HG03060 (cell line): ENCODE measurements around the gene SULT1C3.

Experiments
- ATAC-seq: cut with Tn5 transposase; IDR thresholded peaks from one replicate; pipeline ENCODE4 v1.9.1; 2021; ENCODE audit warnings: low read depth, moderate number of reproducible peaks; ENCODE audit not compliant: unreplicated experiment

The SULT1C3 gene

DNA sequence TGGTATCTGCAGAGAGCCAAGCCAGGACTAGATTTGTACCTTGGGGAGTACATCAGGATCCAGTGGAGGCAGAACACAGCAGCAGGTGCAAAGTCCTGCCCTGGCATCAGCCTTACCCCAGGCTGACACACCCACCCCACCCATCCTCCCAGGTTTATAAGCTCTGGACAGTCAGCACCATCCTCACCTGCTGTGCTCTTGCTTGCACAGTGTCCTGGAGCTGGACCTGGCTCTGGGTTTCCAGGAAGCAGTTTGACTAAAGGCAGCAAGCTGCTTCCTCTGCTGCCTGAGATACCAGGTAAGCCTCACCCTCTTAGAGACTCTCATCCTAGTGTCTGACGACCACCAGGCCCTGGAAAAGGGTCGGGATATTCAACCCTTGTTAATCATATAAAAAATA, at the start of gene SULT1C3:
TSS of gene SULT1C3 (plus strand) at position 183 of the 400 bp plus-strand sequence. CDS start 7,227 bp downstream, outside the sequence.
- ATAC-seq = no peak

DNA sequence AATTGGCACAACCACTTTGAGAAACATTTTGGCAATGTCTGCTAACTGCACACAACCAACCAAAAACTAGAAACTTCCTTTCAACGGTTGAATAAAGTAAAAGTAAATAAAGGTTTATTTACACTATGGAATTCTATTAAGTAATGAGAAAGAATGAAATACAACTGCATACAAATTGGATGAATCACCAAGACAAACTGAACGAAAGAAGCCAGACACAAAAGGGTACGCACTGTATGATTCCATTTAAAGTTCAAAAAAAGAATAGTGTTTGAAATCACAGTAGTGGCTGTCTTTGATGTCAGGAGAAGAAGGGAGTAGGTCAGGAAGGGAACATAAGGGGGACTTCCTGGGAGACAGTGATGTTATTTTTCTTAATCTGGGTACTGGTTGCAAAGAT, 46.5 kb upstream of the SULT1C3 start:
- no peak for ATAC-seq

DNA sequence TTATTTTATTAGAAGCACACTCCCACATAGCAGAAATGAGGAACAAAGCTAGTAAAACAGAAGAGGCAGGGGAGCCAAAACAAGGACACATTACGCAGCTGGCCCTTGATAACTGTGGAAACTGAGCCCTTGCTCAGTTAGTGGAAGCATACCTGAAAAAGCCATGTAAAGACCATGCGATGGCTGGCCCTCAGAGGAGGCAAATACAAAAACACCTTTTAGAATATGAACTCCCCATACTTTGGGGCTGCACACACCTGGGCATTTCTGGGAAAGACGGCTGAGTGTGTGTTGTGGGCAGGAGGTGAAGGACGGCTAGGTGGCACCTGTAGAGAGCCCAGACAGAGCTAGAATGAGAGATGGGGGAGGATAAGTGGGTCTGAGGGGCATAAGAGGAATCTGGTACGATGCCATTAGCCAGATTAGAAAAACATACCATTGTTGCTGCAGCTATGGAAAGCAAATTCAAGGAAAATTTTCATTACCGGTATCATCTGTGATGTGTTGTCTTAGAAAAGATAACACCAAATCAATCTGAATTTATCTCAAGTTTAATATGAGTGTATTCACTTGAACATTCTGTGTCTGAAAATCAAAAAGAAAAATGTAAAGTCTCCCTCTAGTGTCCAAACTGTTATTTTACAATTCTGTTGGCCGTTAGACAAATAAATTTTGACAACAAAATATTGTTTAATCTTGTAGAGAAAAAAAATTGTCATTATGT, 45.2 kb upstream of the SULT1C3 start:
- no peak for ATAC-seq

DNA sequence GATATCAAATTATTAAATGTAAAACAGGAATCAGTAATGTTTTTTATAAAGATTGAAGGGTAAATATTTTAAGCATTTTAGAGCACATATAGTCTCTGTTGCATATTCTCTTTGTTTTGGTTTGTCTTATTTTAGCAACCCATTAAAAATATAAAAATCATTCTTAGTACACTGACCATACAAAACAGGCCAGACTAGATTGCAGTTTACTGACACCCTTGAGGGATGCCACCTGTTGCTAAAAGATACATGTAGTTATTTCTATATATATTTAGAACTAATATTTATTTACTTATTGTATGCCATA, 44.7 kb upstream of the SULT1C3 start:
- ATAC-seq = no peak

DNA sequence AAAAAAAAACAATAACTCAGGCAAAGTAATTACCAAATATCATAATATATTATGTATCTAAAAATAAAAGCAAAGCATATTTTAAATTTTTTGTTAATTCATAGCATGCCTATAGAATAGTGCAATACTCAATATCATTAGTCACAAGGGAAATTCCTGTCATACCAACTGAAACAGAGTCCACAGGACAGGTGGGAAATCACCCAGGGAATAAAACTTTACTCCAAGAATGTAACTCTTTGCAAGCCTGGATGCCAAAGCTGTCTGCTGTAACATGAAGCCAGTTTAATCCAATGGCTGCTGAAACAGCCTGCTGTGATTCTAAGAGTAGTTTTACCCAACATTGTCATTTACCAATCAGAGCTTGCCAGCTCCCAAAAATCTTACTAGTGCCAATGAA, 40.0 kb upstream of the SULT1C3 start:
- ATAC-seq = no peak

DNA sequence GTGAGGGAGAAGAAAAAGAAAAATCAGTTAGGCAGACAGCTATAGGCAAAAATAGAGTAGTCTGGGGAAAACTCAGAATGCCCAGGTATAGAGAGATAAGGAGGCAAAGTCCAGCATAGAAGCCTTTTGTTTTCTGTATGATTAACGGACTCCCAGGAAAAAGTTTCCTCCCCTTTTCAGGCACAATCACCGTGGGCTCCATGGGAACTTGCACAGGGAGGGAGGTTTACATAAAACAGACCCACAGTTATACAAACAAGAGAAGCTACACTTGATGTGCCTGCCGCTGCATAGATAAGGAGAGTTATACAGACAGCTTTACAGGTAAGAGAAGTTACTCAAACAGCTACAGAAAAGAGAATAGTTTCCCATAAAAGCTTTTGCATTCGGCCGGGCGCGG, 39.2 kb upstream of the SULT1C3 start:
- ATAC-seq = no peak

DNA sequence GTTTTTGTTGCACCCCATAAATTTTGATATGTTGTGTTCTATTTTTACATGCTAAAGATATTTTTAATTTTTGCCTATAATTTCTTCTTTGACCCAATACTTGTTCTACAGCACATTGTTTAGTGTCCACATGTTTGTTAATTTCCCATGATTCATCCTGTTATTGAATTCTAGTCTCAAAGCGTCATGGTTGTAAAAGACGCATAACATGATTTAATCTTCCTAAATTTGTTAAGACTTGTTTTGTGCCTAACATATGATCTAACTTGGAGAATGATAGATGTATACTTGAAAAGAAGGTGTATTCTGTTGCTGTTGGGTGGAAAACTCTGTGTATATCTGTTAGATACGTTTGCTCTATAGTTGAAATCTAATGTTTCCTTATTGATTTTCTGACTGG, 27.1 kb upstream of the SULT1C3 start:
- no peak for ATAC-seq

DNA sequence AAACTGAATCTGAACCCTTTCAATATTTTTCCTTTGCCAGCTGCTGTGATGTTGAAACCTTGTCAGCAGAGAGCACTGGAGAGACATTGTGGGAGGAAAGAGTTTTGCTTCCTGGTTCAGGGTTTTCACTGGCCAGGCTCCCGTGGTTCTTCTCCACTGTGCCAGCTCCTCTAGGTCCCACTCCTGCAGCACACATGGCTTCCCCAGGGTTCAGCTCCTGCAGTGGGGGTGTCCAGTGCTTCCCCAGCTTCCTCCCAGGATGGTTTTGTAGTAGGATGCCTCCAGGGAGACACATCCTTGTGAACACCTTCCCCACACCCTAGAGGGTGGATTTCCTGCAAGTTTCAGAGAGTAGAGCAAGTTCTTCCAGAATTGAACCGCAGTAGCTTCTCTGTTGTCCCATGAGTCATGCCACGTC, 24.0 kb upstream of the SULT1C3 start:
- no peak for ATAC-seq

DNA sequence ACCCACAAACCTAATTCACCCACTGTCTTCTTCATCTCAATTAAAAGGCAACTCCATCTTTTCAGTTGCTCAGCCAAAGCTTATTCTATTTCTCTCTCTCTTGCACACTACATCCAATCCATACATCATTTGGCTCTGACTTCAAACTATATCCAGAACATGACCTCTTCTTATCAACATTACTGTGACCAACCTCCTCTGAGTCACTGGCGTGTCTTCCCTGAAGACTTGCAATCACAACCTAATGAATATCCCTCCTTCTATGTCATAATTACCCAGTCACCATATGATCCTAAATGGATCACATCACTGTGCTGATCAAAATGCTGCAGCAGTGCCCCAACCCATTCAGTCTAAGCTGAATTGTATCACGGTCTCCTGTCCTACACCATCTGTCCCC, 22.6 kb upstream of the SULT1C3 start:
- ATAC-seq = no peak

DNA sequence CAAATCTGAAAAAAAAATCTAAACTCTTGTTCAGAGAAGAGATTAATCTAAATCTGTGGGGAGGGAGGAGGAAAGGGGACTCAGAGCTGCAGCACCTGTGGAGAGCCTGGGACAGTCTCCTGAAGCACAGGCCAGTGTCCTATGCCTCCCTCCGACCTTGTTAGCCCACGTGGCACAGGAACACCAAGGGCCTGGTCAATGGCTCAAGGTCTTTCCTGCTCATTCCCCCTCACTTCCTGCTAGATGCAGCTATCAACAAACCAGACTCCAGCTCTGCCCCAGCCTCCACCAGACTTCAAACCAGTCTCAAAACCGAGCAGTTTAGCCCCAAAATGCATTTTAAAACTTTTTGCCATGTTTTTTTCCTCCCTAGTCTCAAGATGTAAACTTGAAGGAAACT, 20.1 kb upstream of the SULT1C3 start:
- ATAC-seq = no peak

DNA sequence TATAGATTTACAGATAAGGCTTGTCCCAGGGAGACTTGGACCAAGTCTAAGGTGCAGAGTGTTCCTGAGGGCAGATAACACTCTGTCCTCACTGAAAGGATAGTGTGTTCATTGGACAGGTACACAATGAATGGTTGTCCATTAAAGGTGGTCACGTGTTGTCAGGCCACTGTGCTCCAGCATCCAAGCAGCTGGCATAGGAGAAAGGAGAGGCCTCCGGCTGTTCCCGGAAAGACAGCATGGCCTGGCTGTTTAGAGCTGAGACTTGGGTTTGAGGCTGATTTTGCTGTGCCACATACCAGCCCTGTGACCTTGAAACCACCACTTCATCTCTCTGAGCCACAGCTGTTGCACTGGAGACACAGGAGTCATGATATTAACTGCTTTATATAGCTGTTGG, 19.6 kb upstream of the SULT1C3 start:
- ATAC-seq = no peak

DNA sequence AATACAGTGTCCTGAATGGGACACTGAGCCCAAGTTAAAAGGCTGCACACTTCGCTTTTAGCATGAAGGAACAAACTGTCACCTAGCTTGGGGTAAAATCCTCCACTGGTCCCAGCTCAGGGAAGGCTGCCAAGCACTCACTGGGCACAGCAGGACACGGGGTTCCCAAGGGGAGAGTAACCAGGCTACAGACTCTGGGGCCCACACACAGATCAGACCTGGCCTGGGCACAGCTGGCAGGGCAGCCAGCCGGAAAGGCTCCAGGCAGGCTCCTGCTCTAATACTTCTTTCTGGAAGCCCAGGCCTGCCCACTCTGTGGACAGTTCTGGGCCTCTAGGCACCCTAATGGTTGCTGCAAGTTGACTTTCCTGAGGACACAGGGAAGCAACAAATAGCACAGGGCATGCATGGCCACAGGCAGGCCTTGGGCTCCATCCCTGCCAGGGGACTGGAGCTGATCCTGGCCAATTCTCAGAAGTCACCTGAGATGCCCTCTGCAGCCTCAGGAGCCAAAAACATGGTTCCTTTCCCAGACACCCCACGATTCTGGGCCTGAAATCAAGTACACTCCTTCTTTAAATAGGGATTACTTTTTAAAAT, 18.7 kb upstream of the SULT1C3 start:
- ATAC-seq = no peak

DNA sequence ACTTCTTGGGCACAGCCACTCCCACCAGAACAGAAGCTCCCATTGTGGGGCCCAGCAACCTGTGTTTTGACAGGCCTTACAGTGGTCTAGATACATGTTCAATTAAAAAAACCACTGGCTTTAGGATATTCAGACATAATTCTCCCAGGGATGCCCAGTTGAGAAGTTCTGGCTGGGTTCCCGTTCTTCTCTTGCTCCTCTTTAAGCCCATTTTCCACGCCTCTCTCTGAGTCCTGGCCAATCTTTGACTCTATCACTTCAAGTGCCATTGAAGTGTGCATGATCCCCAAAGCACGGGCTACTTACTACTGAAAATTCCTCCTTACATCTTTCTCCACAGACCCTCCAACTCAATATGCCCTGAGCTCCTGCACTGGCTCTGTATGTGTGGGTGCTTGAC, 17.5 kb upstream of the SULT1C3 start:
- no peak for ATAC-seq

DNA sequence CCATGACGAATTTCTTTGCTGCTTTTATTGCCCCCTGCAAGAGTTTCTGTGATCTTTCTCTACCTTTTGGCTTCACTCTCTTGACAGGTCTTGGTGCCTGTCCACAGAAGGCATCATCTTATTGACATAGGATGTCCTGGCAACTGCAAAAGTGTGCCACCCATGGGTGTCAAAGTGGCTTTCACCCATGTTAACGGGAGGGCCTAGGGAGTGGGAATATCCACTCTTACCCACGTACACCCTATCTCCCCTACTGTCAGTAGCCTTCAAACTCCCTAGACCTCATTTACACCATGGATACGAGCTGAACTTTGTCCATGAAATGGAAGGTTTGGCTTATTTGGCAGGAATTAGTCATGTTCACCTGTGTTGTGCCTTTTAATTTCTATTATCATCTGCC, 16.2 kb upstream of the SULT1C3 start:
- no peak for ATAC-seq

DNA sequence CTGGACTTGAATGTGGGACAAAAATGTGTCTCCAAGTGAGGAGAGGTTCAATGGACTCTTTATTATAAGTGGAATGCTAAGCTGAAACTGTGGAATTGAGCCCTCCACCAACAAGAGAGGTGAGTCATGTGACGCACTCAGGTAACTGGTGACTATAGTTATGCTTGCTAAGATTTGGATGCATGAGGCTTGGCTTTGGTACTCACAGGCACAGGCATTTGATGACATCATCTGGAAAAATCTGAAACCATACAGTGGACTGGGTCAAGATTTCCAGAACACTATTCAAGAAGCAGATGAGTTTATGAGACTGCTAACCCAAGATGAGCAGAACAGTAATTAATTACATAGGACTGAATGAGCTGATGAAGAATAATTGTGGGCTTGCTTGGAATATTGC, 15.7 kb upstream of the SULT1C3 start:
- no peak for ATAC-seq

DNA sequence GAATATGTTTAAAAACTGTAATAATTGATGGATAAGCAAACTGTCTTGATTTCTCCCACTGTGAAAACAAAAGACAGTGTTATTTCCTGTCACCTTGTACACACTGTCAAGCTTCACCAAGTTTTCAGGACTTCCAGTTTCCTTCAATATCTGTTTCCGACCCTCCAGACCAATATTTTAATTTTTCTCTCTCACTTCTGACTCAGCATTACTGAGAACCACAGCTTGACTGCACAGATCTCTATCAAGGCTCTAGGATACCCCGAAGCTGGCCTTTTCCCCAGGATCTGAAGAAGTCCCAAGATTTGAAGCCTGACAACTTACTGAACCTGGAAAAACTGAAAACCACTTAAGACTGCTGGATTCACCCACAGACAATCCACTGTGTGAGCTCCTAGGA, 13.2 kb upstream of the SULT1C3 start:
- no peak for ATAC-seq

DNA sequence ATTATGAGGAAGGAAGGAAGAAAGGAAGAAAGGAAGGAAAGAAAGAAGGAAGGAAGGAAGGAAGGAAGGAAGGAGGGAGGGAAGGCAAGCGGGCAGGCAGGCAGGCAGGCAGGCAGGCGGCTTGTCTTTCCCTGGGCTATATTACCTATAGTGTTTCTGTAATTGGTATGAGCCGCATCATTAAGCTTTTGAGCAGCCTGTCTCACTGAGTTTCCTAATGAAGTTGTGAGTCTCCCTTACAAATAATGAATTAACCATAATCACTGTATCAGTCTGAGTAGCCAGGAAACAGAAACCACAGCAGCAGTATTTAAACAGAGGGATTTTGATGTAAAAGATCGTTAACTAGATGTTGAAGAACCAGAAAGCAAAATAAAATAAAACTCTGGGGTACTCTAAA, 11.8 kb upstream of the SULT1C3 start:
- ATAC-seq = no peak

DNA sequence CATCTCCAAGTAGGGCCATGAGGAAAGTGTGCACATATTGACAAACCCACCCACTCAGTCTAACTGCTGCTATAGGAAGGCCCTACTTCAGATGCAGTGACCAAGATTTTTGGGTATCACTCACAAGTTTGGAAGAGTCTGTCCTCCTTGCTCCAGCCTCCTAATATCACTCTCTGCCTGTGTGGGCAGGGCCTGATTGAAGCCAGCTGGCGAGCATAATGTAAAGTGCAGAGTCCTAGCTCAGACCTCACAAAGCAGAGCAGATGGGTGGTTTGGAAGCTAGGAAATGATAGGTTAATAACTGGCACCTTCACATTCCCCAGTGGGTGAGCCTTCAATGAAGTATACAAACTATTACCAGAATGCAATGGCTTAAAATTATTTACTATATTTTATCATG, 11.2 kb upstream of the SULT1C3 start:
- no peak for ATAC-seq

DNA sequence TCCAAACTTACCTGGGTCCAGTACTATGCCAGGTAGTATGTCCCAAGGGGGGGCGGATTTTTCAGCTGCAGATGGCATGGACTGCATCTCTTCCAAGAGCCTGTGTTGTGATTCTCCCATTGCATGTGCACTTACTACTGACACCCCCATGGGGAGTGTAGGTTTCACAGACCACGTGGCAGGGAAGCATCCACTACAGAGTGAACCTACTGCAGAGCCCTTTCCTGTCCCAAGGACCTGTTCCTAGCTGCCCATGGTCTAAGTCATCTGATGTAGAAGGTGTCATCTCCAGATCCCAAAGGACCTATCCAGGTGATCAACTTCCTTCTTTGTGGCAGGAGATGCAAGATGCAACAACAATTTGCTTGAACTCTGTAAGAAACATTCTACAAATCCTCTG, 9.9 kb upstream of the SULT1C3 start:
- no peak for ATAC-seq

DNA sequence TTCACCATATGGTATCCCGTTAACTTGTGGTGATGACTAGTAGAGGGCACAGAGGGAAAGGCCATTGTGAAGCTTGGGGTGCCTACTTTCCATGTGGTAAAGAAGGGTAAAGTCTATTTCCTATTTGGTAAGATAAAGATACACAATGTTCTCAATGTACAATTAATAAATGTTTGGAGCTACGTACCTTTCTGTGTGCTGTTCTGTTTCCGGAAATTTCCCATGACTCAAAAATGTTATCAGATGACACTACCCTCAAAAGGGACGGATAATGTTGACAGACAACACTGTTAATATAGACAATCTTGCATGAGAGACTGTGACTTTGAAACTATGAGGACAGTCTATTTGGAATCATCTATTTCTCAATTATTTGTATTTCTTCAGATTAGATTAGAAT, 4.2 kb upstream of the SULT1C3 start:
- no peak for ATAC-seq

DNA sequence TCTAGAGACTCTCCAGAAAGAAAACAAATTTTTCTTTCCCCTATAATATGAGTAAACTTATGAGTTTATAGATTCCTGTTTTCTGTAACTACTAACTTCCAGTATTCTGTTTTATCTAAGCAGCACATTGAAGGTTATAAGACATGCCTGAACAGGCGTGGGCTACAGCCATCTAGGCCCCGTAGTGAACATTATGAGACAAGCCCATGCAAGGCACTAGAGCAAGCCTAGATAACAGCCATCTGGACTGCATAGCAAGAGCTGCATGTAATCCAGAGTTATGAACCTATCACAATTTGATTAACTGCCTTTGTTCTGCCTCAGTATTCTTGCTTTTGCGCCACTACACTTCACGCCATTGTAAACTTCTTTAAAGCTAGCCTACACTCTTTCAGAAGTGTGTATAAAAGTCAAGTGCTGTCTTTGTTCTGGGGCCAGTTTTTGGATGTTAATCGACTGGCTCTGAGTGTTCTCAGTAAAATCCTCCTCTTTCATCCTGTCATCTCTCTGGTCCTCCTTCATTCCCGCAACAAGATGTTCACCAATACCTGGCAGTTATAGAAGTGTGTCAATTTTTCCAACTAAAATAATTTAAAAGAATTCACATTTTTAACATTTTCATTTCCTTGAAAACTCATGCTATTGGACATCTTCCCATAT, 3.0 kb upstream of the SULT1C3 start:
- no peak for ATAC-seq

DNA sequence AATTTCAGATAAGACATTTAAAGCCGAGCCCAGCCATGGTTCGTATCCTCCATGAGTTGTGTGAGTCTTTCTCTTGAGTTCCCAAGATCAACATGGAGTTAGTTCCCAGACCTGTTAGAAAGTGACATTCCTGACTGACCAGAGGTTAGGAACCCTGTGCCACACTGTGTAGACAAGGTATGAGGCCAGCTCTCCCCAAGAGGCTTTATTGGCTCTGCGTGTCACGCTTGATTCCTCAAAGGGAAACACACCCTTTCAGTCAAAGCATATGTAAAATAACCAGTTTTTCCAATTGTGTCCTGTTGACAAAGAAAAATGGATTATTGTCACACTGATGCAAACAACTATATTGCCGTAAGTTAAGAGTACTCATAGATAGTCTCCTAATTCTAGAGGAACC, 1.2 kb downstream of the SULT1C3 start:
- ATAC-seq = no peak
